GM21447 (cell line): ENCODE results near the gene TAMALIN.

Experiments
- ATAC-seq: cut with Tn5 transposase; IDR thresholded peaks from one replicate; pipeline ENCODE4 v1.9.1; 2021; ENCODE audit not compliant: unreplicated experiment

TAMALIN gene

GRCh38 chr12:52054833-52055730 is 48.3 kb downstream of the TAMALIN start:
- no peak for ATAC-seq

DNA sequence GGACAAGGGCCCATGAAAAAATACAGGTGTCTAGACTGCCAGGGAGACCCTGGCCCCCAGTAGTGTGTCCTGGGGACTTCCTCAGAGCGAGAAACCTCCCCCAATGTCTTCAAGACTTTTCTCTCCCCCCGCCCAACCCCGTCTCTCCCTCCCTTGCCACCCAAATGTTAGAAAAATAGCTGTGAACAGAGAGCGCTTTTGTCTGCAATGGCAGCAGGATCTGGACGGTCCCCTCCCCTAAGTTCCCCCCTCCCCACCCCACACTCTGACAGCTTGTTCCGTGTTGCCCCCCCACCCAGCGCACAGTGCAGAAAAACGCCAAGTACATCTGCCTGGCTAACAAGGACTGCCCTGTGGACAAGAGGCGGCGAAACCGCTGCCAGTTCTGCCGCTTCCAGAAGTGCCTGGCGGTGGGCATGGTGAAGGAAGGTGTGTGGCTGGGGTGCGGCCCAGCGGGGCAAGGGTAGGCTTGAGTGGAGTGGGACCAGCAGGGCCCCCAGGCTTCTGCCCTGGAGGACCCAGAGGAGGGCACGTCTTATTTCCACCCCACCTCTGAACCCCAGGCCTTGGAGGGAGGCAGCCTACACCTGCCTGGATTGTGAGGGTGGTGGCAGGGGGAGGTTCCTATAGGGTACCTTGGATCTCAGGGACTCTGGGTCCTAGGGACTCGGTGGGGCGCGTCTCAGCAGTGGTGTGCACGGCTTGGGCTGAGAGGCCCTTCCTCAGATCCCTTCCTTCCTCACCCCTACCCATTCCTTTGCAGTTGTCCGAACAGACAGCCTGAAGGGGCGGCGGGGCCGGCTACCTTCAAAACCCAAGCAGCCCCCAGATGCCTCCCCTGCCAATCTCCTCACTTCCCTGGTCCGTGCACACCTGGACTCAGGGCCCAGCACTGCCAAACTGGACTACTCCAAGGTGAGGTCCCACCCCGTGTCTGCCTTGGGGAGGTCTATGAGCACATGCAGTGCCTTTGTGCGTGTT is 49.3 kb downstream of the TAMALIN start:
- no peak for ATAC-seq

- no peak for ATAC-seq
Observed at GRCh38 chr12:52056801-52057637, 50.3 kb downstream of the TAMALIN start.

- ATAC-seq = no peak
Observed at GRCh38 chr12:52057638-52058576, 51.2 kb downstream of the TAMALIN start.

- ATAC-seq = no peak
Observed at GRCh38 chr12:52058631-52059361, 52.0 kb downstream of the TAMALIN start.

- no peak for ATAC-seq
Observed at GRCh38 chr12:52059582-52060497, 53.1 kb downstream of the TAMALIN start.

GRCh38 chr12:52060498-52061177 is 53.9 kb downstream of the TAMALIN start:
- no peak for ATAC-seq

GRCh38 chr12:52061470-52062166 is 54.9 kb downstream of the TAMALIN start:
- ATAC-seq = no peak

GRCh38 chr12:52062167-52063081 is 55.7 kb downstream of the TAMALIN start:
- ATAC-seq = no peak

GRCh38 chr12:52063082-52063924 is 56.6 kb downstream of the TAMALIN start:
- ATAC-seq = no peak

- no peak for ATAC-seq
Observed at GRCh38 chr12:52063981-52064649, 57.4 kb downstream of the TAMALIN start.
